Uterus (tissue), 2 donors: ENCODE measurements around the gene CHERP.
"Not testable (repeated sequence)": the region's sequence is repeated elsewhere in the genome, so short reads cannot be mapped to it uniquely, and the experiment has no call there.

ENCODE experiments used
- CTCF ChIP-seq, 4 experiments: fragments of 200-600 bp in 2 of 4; fragments of 450-650 bp in 2 of 4; sonication (generic) in 2 of 4; IDR thresholded peaks; one replicate each; pipeline ENCODE4 v1.5.1; 2016 to 2019; ENCODE audit warnings: antibody characterized with exemption in 4 of 4, mild to moderate bottlenecking in 2 of 4, moderate library complexity in 1 of 4
- POLR2A ChIP-seq, 2 donors: fragments of 450-650 bp; IDR thresholded peaks; one replicate each; pipeline ENCODE4 v1.6.1; 2016; ENCODE audit warnings: antibody characterized with exemption in 2 of 2, mild to moderate bottlenecking in 1 of 2, moderate library complexity in 1 of 2

GRCh38 chr19:16512611-16513010 lies 29.6 kb downstream of the CHERP start:
- TF ChIP-seq CTCF, POLR2A (IDR thresholded peaks at IDR 0.05): not testable (repeated sequence)
